HG03064 (cell line): ENCODE measurements around the gene FYN.
A peak's percentile ranks its signal among the peaks of the same experiment; 100 is the strongest.

ENCODE experiments used
- ATAC-seq: cut with Tn5 transposase; IDR thresholded peaks from one replicate; pipeline ENCODE4 v1.9.1; 2021; ENCODE audit warnings: low read depth; ENCODE audit not compliant: unreplicated experiment

The FYN gene

GRCh38 chr6:111757342-111757741 is 115.9 kb downstream of the FYN start:
- ATAC-seq, result no peak

- no peak for ATAC-seq
Observed at GRCh38 chr6:111754423-111754822, 118.8 kb downstream of the FYN start.

GRCh38 chr6:111753573-111753972 is 119.7 kb downstream of the FYN start:
- ATAC-seq, result no peak

- no peak for ATAC-seq
Observed at GRCh38 chr6:111752476-111752875, 120.8 kb downstream of the FYN start.

DNA sequence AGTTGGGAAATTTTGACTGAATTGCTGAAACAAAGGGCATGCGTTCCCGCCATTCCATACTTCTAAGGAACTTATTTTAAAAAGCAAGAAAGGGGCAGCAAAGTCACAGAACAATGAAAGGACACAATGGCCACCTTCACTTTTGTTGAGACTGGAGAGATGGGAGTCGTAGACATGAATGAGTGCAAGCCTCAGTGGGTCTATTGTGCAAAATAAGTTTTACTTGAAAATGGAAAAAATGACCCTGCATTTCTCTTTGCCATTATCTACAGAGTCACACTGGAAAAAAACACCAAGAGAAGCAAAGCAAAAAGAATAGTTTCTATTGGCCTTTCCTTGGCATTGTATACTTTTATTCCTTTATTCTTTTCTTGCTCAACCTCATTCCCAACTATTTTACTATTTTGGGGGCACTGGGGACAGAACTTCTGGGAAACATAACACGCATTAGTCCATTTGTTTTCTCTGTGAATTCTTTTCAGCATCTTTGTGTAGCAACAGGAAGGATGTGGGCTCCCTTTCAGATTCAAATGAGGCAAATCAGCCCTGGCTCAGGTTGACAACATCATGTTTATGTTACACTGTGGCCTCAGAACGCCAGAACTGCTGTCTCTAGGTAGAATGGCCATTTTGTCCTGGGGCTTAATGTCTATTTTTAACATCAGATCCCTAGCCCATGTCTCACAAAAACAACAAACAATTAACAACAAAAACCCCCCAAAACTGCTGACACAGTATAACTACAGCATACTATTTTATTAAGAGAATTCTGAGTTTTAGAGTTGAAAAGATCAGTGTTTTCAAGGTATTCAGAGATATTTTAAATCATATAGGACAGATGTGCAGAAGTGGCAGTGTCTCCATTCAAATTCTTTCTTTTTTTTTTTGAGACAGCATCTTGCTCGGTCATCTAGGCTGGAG is 122.2 kb downstream of the FYN start:
- ATAC-seq, result peak; percentile 77

- no peak for ATAC-seq
Observed at GRCh38 chr6:111750153-111750552, 123.1 kb downstream of the FYN start.

DNA sequence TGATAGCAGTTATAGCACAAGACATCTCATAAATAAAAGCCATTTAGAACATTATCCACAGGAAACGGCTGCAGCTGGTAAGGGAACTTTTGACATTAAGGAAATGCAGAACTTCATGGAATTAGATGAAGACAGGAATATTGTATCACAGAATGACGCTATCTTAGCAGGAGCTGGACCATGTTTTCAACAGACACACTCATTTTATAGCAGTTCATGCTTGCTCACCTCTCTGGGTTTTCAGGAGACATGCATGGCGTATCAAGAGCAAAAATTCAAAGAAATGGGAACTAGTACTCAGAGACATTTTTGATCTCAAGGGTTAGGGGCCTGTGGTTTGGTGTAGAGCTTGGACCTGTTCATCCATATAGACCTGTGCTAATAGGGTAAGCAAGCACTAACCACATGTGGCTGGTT is 125.0 kb downstream of the FYN start:
- ATAC-seq, result no peak

DNA sequence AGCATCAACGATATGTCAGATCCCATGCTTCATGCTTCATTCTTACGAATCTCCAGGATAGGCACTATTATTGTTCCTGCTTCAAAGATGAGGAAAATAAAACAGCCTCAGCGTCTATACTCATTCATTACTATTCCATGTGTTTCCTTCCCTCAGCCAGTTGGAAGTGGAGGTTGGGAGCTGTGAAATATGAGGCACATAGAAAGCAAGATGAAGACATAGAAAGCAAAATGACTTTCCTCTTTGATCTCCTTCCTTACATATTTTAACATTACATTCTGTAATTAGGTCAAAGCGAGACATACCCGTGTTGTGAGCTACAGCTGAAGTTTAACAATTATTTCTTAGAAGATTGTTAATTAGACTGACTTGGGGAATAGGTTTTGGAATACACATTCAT is 125.4 kb downstream of the FYN start:
- no peak for ATAC-seq

- ATAC-seq, result no peak
Observed at GRCh38 chr6:111747396-111747795, 125.9 kb downstream of the FYN start.

DNA sequence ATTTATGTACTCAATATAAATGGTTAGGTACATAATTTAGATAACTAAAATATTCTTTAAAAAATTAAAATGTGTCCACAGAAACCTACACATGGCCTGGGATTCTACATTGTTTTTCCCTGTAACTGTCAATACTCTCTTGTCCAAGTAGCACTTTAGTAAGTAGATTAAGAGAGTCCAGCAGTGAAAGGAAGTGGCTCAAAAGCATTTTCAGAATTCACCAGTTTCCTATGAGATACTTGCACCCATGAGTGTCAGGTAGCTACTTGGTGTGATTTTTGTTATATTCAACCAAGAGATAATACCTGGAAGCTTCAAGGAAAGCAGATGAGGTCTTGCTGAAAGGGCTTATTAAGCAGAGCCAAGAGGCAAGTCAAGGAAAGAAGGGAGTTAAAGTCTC is 126.3 kb downstream of the FYN start:
- ATAC-seq, result no peak

DNA sequence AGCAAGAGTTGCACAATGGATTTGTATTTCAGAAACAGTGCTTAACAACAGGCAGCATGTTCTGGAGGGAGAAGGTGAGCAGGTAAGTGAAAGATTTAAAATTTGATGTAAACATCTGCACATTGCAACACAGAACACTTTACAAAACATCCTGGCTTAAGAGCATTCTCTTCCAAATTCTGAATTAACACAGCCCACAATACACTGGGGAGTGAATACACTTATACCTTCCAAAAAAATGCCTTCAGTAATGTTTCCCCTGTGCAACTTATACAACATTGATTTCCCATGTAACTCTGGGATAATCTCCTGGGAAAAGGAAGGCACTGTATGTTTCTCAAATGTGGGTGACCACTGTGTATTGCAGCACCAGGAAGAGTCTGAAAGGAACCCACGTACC is 127.6 kb downstream of the FYN start:
- no peak for ATAC-seq

GRCh38 chr6:111745186-111745585 is 128.1 kb downstream of the FYN start:
- ATAC-seq, result no peak

DNA sequence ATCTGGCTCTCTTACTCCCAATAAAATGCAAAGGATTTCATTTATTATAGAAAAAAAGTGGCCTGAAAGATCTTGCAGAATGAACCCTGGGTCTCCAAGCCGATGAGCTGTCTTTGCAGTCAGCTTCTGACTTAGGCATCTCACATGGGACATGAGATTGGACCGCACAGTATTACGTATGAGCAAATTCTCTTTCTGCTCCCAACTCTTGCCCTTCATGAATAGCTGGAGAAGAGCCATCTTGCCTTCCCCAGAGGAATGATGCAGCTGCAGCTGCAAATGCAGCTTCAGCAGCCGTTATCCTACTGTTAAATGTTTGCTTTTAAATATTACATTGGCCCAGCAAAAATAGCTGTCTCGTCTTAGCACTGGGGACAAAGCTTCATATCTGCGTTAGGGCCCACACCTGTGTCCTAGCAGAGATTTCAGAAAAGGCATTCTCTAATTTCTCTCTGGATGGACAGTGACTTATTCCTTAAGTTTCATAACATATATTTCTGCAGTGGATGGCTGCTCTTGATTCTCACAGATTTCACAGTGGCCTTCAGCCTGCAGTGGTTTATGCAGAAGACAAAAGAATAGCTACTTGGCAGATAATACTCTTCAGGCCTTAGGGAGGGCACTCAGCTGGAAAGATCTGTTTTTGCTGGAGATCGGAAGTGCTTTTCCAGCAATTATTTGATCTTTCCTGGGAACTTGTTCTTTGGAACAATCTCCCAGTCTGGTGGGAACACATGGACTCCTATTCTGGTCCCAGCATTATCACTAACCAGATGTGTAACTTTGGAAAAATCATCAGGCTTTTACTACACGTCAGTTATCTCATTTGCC is 129.2 kb downstream of the FYN start:
- ATAC-seq, result no peak

DNA sequence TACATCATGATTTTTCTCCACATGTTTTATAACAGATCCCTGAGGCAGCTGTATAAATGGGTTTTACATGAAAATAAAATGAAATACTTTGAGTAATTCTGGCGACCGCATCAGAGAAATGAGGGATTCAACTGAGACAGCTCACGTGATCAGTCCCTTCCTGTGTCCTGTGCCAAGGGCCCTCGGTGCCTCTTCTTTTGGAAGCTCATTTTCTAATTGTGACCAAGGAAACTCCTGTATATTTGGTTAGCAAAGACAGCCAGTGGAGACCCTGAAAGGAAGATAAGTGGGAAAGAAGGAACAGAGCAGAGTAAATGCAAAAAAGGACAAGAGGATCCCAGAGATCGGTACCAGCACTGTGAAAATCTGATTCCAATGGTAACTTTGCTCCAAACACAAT is 129.9 kb downstream of the FYN start:
- ATAC-seq, result no peak

GRCh38 chr6:111741177-111741952 is 131.9 kb downstream of the FYN start:
- ATAC-seq, result no peak

DNA sequence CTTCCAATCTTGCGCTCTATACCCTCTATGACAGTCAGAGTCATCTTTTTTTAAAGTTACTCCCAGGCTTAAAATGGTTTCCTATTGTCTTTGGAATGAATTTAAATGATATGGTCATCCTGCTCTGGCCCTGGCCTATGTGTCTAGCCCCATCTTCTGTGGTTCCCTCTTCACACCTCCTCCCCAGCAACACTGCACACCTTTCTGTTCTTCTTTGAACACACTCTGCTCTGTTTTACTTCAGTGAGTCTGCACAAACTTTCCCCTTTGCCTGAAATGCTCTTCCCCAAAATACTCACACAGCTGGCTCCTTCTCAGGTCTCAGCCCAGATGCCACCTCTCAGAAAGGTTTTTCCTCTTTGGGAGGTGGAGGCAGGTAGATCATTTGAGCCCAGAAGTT is 132.7 kb downstream of the FYN start:
- ATAC-seq, result no peak

- no peak for ATAC-seq
Observed at GRCh38 chr6:111739257-111739696, 134.0 kb downstream of the FYN start.

GRCh38 chr6:111738631-111739030 is 134.6 kb downstream of the FYN start:
- no peak for ATAC-seq

GRCh38 chr6:111738156-111738555 is 135.1 kb downstream of the FYN start:
- no peak for ATAC-seq

GRCh38 chr6:111737065-111737521 is 136.2 kb downstream of the FYN start:
- ATAC-seq, result no peak
